ENCODE data around the gene LEMD2. TPM values are rescaled to one million over a fixed set of nuclear protein-coding genes. Genes with fewer than 3 reads are reported as not detected.

Gene LEMD2
- total and polyA plus RNA-seq, 12 donors, result 32.4 to 121 (median 60.0) TPM

- Histone ChIP-seq H3K9me3 (replicated peaks in 1 of 3) (no peaks in the 10 kb centered on the region), H3K27me3 (no peaks in the 10 kb centered on the region), H3K4me1 (replicated peaks in 1 of 2) (peaks cover 0 to 17% of the 10 kb centered on the region in 2 donors), H3K27ac (no peak overlapping the region), H3K36me3 (replicated peaks in 1 of 2) (peaks cover 0 to 97% of the 10 kb centered on the region in 2 donors), H3K4me3 (no peak overlapping the region)
- intact Hi-C loops (cut with DNase I), result no loop called here
- no peak for TF ChIP-seq CTCF (IDR thresholded peaks at IDR 0.05)
- TF ChIP-seq POLR2A (IDR thresholded peaks at IDR 0.05), result no peak
- DNase-seq, result no peak
- WGBS, 4 donors, result 81 to 85% (median 84%) methylated on average over 7 of the region's 7 CpGs
These were observed 9.6 kb downstream of the LEMD2 start for GRCh38 chr6:33779290-33779689.

DNA sequence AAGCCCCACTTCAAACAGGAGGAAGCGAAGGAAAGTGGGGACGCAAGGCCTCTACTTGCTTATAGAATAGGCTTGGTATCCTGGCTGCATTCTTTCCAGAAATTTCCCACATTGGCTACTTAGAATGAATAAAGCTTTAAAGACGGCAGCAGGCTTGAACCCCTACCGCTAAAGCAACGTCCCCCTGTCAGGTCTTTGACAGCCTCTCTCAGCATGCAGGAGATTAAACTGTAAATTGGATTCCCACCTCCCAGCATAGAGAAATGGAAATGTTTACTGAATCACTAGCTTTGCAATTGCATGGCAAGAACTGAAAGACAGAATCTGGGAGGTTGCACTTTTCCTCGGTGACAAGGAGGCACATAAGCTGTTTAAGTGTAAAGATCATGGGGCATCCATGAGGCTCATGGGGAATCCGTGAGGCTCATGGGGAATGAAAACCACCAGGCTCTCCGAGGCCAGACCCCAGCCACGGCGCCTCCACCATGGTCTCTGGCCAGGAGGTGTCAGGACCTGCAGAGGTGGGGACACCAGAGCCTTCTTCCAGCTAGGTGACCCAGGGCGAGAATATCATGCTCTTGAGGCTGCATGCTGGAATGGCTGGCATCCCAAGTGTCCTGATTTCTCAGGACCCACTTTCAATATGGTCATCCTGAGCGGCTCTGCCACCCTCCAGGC, 10.3 kb downstream of the LEMD2 start:
- intact Hi-C loops (cut with DNase I), result no loop called here
- no peak for DNase-seq
- H3K36me3 ChIP-seq (replicated peaks in 1 of 2), result peaks cover 0 to 95% of the 10 kb centered on the region in 2 donors
- no peaks in the 10 kb centered on the region for H3K9me3 ChIP-seq (replicated peaks in 1 of 3)
- WGBS, 4 donors, result 92 to 100% (median 94%) methylated on average over 10 to 12 of the region's 12 CpGs
- no peaks in the 10 kb centered on the region for H3K27me3 ChIP-seq
- no peak overlapping the region for H3K27ac ChIP-seq
- H3K4me1 ChIP-seq (replicated peaks in 1 of 2), result peaks cover 0 to 17% of the 10 kb centered on the region in 2 donors
- TF ChIP-seq CTCF (IDR thresholded peaks at IDR 0.05) (no peak), POLR2A (IDR thresholded peaks at IDR 0.05) (no peak)
- H3K4me3 ChIP-seq, result no peak overlapping the region

- H3K36me3 ChIP-seq (replicated peaks in 1 of 2), result peaks cover 0 to 95% of the 10 kb centered on the region in 2 donors
- H3K9me3 ChIP-seq (replicated peaks in 1 of 3), result no peaks in the 10 kb centered on the region
- 76 to 85% (median 81%) methylated on average over 19 to 25 of the region's 25 CpGs for WGBS, 4 donors
- no peaks in the 10 kb centered on the region for H3K27me3 ChIP-seq
- H3K4me1 ChIP-seq (replicated peaks in 1 of 2), result peaks cover 0 to 17% of the 10 kb centered on the region in 2 donors
- TF ChIP-seq POLR2A (IDR thresholded peaks at IDR 0.05) (no peak), CTCF (IDR thresholded peaks at IDR 0.05) (no peak)
- no peak overlapping the region for H3K4me3 ChIP-seq
- DNase-seq, result no peak
- intact Hi-C loops (cut with DNase I), result no loop called here
- H3K27ac ChIP-seq, result no peak overlapping the region
These were observed 11.2 kb downstream of the LEMD2 start for GRCh38 chr6:33777398-33778388.

- TF ChIP-seq CTCF (IDR thresholded peaks at IDR 0.05), result no peak
- no peak for TF ChIP-seq POLR2A (IDR thresholded peaks at IDR 0.05)
- H3K27ac ChIP-seq, result no peak overlapping the region
- H3K9me3 ChIP-seq (replicated peaks in 1 of 3), result no peaks in the 10 kb centered on the region
- no peak for DNase-seq
- 82 to 93% (median 90%) methylated on average over 12 to 13 of the region's 13 CpGs for WGBS, 4 donors
- no peak overlapping the region for H3K4me3 ChIP-seq
- H3K4me1 ChIP-seq (replicated peaks in 1 of 2), result peaks cover 5 to 15% of the 10 kb centered on the region in 2 donors
- H3K36me3 ChIP-seq (replicated peaks in 1 of 2), result peaks cover 0 to 95% of the 10 kb centered on the region in 2 donors
- intact Hi-C loops (cut with DNase I), result no loop called here
- no peaks in the 10 kb centered on the region for H3K27me3 ChIP-seq
These were observed 12.2 kb downstream of the LEMD2 start for GRCh38 chr6:33776764-33777163.
